NCI-H345 treated with DMSO at 0.1 percent for 48 hours (cell line): ENCODE results near the gene SUMO1.

Experiments
- DNase-seq: peaks from one replicate; lab custom pipeline; 2025; ENCODE audit not compliant: unreplicated experiment; lab: John Stamatoyannopoulos, UW

The SUMO1 gene

DNA sequence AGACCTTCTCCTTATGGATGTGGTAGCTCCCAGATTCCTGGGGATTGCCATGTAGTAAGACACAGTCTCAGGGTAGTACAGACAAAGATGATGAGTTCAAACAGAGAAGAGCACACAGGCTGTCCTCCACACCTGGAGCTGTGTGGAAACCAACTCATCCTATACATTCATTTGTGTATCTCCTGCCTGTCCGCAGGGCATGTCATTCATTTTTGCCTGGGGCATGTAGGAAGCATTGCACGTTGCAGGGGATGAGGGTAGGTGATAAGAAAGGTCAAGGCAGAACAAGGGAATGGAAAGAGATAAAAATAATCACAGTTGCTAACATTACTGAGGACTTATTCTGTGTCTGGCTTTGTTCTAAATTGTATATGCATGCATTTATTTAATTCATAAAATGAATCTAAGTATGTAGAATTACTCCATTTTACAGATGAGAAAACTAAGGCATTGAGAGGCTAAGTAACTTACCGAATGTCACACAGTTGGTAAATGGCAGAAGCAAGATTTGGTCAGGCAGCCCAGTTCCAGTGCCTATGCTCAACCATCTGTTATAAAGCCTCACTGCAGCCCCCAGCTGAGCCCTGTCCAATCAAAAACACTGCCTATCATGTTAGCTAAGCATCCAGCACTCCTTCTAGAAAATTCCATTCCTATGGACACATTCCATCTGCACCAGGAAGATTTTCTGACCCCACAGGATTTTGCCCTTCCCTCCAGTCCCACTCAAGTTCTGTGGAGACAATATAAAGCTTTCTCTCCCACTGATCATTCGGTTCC is 81.0 kb downstream of the SUMO1 start:
- no peak for DNase-seq
